Right renal cortex interstitium (tissue), 3 donors: ENCODE results near the gene TMEM145. TPM values are rescaled to one million over a fixed set of nuclear protein-coding genes. Genes with fewer than 3 reads are reported as not detected.

Experiments
- DNase-seq, 3 donors: peaks; one replicate each; pipeline ENCODE4 v3.0.0-alpha.2; 2013; ENCODE audit warnings: low read depth in 3 of 3, low spot score in 2 of 3
- polyA plus RNA-seq, 3 donors: library from polyadenylated mRNA; unstranded; fragments of 120-200 nt; gene quantifications; one replicate each; pipeline ENCODE4 v1.2.1, GENCODE V29; 2013; ENCODE audit not compliant: insufficient read length in 3 of 3

Gene TMEM145
- polyA plus RNA-seq, 3 donors, result 0.61 to 0.97 (median 0.72) TPM

DNA sequence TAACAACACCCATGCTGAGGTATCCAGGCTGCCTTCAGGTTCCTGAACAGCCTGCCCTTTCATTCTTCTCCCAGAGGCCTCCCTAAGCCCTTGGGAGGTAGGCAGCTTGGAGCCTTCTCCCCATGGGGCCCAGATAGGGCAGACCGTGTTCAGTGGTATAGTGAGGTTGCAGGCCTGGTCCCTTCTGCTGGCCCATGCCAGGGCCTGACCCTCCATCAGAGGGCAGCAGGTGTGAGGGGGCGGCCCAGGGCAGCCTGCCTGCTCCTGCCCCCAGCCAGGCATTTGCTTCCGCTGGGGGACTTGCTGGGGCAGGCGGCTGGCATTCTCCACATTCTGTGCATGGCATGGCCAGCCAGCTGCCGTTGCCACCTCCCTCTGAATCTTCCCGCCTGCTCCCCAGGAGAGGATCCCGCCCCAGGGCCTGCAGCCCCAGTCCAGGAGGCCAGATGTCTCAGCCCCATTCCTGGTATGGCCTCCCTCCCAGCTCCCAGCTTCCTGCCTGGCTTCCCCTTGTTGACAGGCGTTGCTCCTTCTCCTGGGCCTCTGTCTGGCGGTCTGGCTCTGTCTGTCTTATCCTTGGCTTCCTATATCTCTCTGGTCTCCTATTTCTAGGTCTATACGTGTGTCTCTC lies 35.2 kb upstream of the TMEM145 start:
- DNase-seq, result no peak

DNA sequence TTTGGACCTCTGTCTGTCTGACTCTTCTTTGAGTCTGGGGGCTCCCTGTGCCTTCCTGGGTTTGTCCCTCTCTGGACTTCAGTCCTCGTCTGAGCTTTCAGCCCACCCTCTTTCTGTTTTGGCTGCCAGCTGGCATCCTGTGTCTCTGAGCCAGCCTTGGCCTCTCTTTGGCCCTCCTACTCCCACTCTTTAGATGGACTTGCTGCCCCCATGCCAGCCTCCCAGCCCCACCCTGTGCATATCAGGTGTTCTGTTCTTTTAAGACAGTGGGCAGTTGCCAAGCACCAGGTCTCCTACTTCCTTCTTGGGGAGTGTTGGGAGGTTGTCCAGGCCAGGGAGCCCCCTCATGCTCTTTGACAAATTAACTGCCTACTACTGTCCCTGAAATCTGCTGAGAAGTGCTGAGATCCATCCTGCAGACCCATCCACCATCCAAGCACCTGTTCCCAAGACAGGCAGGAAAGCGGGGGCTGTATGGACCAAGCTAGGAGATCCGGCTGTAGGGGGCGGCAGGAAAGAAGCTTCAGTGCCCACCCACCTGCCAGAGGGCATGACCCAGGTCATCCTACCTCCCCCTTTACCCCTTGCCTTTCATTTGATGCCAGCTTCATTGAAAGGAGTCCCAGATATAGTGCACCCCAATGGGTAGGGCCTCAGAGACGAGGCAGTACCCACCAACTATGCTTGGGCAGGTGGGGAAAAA lies 34.5 kb upstream of the TMEM145 start:
- DNase-seq, result no peak

DNA sequence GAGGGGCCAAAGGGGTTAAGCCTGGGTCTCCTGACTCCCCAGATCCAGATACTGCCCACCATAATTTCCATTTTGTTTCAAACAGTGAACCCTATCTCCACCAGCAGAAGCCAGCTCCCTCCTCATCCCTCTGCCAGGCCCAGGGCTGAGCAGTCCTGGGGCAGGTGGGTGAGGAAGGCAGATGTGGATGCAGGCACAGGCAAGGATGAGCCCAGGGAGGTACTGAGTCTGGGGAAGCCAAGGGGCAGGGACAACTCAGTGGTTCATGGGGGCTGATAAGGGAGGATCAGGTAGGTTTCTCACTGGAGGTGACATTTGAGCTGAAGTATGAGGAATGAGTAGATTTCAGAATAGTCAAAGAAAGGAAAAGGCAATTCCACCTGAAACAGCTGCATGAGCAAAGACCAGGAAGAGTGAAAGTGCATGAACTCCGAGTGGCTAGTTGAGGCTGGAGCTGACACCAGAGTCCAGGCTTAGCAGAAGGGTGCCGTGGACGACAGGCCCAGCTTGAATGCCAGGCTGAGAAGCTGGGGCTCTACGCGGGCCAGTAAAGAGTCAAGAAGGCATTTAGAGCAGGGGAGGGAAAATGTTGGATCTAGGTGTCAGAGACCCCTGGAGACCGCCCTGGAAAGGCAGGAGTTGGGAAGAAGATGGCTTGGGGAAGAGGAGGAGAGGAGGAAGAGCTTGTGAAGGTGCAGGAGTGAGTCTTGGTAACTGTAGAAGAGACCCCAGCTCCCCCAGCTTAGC lies 33.8 kb upstream of the TMEM145 start:
- no peak for DNase-seq

DNA sequence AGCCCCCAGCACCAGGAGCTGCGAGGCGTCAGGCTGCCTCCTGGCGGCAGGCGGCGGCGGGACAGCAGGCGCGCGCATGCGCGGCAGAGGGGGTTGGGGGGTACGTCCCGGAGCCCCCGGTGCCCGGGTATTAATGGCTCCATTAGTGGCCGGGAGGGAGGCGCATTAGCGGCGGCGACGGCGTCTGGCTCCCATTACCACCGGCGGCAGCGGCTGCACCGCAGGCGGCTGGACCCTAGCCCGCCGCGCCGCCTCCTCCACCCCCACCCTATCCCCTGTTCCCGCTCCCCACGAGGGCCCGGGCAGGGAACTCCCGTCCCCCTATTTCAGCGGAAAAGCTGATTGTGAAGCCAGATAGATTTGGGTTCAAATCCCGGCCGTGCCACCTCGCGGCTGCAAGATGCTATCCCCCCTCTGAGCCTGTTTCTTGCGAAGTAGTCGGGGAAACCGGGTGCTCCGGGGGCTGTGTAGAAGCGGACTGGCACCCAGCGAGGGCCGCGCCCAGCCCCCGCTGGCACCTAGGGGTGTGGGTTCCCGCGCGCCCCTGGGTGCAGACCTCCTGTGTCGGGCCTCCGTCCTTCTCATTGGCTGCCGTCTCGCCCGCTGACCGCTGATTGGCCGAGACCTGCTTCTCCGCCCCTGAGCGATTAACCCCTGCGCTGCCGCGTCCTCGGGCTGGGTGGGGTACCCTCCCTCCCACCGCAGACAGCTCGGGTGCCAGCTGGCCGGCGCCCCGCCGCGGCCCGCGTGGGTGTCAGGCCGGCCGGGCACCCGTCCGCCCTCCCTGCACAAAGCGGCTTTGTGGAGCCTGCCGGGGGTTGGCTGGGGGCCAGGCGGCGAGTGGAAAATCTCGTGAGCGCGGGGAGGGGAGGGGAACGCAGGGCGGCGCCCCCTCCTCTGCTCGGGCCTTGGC lies 33.0 kb upstream of the TMEM145 start:
- DNase-seq, result no peak

DNA sequence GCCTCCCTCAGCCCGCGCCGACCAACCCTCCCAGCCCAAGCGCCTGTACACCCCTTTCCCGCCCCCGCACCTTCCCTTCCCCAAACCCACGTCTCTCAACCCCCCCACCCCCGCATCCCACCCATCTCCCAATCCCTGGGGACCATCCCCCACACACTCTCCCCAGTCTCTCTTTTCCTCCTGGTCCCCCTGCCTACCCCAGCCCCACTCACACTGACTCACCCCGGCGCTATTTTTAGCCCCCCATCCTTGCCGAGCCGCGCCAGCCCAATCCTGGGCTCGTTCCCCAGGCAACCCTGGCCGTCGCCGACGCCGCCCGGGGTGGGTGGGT lies 32.3 kb upstream of the TMEM145 start:
- DNase-seq, result no peak

- DNase-seq, result no peak
These were observed 31.8 kb upstream of the TMEM145 start for GRCh38 chr19:42281146-42281826.

DNA sequence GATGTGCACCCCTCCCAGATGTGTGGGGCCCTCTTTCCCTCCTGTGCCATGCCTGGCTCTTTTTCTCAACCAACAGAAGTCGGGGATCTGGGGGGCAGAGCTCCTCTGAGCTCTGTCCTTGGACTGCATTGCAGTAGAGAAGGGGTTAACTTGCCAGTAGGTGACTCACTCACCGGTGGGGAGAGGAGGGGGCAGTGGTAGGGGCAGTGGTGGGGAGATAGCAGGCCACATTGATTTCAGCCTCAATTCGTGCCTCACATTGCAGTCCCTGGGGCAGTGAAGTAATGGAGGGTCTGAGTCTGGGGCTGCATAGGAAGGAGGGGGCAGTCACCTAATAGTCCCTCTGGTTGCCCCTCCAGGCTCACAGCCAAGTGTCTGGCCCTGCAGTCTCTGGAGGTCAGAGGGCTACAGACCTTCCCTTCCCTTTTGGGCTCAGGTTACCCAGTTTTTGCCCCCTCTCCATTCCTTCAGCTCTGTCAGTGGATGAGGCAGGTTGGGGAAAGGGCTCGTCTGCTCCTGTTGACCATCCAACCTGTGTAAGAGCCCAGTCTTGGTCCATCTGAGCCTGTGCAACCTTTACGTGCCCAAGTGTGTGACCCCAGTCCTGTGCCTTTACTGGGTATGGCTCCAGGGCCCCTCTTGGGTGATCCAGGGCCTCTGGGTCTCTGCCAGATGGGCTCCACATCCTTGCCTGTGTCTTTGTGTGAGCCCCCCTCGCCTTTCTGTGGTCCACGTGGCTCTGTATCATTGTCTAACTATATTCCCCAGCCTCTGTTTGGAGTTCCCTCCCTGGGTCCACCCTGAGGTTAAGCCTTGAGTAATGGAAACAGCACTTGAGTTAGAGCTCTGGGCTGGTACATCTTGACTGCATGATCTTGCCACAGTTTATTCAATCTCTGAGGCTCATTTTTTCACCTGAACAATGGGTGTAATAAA lies 31.0 kb upstream of the TMEM145 start:
- no peak for DNase-seq

DNA sequence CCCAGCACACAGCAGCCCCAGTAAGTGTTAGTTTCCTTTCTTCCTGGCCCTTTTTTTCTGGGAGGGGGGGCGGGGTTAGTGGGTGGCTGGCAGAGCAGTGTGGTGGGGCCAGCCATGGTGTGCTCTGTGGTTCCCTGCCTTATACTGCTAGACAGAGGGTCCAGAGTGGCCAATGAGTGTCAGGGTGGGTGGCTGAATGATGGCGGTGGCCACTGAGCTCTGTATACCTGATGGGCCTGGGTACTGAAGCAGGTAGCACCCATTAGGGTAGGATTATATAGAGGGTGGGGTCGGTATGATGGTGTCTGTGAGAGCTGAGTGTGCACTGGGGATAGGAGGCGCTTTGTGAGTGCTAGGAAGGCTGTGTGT lies 30.3 kb upstream of the TMEM145 start:
- no peak for DNase-seq

DNA sequence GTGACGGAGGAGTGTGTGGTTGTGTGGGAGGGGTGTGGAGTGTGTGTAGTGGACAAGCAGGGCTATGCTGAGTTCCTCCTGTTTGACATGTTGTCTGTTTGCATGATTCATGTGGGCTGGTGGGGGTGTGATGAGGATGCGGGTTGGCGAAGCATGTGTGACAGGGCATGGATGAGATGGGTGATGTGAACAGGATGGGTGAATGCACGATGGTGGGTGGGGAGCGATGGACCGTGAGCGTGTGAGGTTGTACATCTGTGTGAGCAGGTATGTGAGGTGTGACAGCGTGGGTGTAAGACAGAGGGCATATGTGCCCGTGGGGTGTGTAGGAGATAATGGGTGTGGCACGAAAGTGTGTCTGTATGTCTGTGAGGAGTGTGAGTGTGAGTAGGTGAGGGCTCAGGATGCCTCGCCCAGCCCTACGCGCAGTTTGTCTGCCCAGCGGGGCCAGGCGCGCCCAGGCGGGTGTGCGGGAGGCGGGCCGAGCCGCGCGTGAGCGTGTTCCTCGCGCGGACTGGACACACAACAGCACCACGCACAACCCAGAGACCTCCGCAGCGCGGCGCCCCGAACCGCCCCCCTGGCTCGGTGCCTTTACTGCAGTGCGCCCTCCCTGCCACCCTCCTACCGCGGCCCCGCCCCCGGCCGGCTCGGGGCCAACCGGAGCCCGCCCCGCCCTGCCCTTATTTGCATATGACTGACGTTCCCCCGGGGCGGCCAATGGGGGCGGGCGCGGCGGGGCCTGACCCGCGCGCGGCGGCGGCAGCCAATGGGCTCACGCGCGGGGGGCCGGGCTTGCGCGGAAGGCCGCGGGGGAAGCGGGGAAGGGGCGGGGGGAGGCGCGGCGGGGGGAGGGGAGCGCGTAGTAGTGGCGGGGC lies 29.7 kb upstream of the TMEM145 start:
- DNase-seq, result peak in 2 of 3 donors; percentile 83 to 87

- no peak for DNase-seq
These were observed 29.0 kb upstream of the TMEM145 start for GRCh38 chr19:42284066-42284501.

- no peak for DNase-seq
These were observed 28.3 kb upstream of the TMEM145 start for GRCh38 chr19:42284591-42285341.

- DNase-seq, result no peak
These were observed 27.6 kb upstream of the TMEM145 start for GRCh38 chr19:42285541-42285941.

DNA sequence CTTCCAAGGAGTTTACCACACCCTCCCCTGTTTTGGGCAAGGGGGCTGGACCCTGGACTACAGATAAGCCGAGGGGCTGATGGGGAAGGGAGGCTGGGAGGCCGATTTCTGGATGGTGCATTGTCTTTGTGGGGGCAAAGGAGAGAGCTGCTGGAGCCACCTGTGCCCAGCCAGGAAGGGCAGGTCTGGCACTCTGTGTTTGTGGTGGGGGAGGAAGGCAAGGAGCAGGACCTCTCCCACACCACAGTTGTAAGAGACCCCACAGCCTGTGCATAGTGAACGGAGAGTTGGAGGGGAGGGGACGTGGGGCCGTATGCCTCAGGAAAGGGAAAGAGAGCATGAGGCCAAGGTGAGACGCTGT lies 27.1 kb upstream of the TMEM145 start:
- DNase-seq, result no peak

DNA sequence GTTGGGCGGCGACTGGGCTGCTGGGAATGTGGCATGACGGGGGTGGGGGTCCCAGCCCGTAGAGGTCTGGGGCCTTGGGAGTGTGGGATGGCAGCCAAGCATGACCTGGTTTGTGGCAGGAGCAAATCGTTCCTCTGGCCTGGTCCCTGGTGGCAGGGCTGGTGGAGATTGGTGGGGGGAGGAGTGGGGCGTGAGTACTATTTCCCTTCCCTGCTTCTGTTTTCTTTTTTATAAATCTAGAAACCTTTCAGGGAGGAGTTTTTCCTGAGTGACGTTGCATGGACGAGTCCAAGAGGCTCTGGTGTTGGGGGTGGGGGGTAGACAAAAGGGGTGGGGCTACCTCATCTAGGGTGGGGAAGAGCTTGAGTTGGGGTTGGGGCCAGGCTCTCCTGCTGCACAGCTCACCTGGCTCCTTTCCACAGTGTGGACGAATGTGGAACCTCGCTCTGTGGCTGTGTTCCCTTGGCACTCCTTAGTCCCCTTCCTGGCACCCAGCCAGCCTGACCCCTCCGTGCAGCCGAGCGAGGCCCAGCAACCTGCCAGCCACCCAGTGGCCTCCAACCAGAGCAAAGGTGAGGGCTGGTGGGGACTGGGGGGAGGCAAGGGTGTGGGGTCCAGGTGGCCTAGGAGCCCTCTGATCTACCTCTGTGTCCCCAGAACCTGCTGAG lies 26.6 kb upstream of the TMEM145 start:
- DNase-seq, result no peak

GRCh38 chr19:42287017-42287826 lies 25.9 kb upstream of the TMEM145 start:
- no peak for DNase-seq

DNA sequence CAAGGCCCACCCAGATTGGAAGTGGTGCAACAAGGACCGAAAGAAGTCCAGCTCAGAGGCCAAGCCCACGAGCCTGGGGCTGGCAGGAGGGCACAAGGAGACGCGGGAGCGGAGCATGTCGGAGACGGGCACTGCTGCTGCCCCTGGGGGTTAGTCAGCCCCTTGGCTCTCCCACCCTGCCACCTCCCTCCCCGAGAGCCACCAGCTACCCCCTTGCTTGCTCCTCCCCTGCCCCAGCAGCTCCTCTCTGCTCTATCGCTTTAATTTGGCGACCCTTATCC lies 25.3 kb upstream of the TMEM145 start:
- DNase-seq, result no peak

- no peak for DNase-seq
These were observed 24.7 kb upstream of the TMEM145 start for GRCh38 chr19:42288387-42288786.
